ENCODE results near the gene NMRK2. TPM values are rescaled to one million over a fixed set of nuclear protein-coding genes. Genes with fewer than 3 reads are reported as not detected.

NMRK2 gene
- total and polyA plus RNA-seq, 2 of the 13 experiments (the other 11 are each of a cell fraction or from before 2014, with no cell fraction given): not detected

DNA sequence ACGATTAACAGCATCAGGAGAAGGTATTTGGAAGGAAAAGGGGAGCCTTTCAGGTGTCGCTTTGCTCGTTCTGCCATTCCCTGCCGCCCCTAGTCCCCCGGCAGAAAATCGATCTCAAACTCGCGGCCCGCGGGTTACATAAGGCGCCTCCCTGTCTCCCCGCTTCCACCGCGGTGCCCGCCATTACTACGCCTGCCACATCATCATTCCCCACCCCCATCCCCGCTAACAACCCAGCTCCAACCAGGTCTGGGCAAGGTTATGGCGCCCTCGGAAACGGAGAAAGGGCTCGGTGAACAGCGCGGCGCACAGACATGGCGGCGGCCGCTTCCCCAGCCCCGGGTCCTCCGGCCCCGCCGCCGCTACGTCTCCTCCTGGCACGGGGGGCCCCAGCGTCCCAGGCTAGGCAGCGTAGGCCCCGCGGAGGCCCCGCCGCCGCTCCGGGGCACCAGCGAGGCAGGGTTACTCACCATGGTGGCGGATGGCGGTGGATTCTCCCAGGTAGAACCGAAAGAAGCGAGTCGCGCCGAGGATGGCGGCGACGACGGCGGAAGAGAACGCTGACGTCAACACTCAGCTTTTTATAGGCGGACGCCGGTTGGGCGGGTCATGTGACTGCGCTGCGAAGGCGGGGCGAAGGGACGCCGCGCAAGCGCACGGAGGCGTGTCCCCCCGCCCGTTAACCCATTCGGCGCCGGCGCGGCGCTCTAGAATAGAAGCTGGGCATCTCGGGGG lies 52.2 kb downstream of the NMRK2 start, which contains the start of gene EEF2 (continued):
- TF ChIP-seq NR0B2 (CRISPR knock-in tag; IDR thresholded peaks at IDR 0.05): peak; percentile 49; the same call in 1 of the 2 replicates
- TF ChIP-seq NFIB (CRISPR knock-in tag; IDR thresholded peaks at IDR 0.05; ENCODE audit: borderline replicate concordance): no peak
- no peak for TF ChIP-seq ZNF260 (CRISPR knock-in tag; IDR thresholded peaks at IDR 0.05; ENCODE audit: borderline replicate concordance, low read depth)
- peak; percentile 89; the same call in 1 of the 2 replicates for TF ChIP-seq ZNF430 (CRISPR knock-in tag; IDR thresholded peaks at IDR 0.05)
- TF ChIP-seq POLR2G (IDR thresholded peaks at IDR 0.05; ENCODE audit: low read depth, low read length): peak; percentile 99
- TF ChIP-seq ZNF891 (CRISPR knock-in tag; IDR thresholded peaks at IDR 0.05): peak; percentile 97
- TF ChIP-seq KLF12 (CRISPR knock-in tag; IDR thresholded peaks at IDR 0.05; ENCODE audit: borderline replicate concordance): peak; percentile 60; the same call in 1 of the 2 replicates
- TF ChIP-seq ETV6 (CRISPR knock-in tag; conservative IDR thresholded peaks at IDR 0.05): 0 out of 2 replicates have a peak, but pooled peaks have one; percentile 22
- no peak for TF ChIP-seq SSRP1 (CRISPR knock-in tag; IDR thresholded peaks at IDR 0.05)
- peak; percentile 77 for TF ChIP-seq ZNF18 (CRISPR knock-in tag; IDR thresholded peaks at IDR 0.05; ENCODE audit: insufficient replicate concordance)
- TF ChIP-seq FOXO1 (CRISPR knock-in tag; IDR thresholded peaks at IDR 0.05): peak; percentile 65
- TF ChIP-seq, protein P1, sequence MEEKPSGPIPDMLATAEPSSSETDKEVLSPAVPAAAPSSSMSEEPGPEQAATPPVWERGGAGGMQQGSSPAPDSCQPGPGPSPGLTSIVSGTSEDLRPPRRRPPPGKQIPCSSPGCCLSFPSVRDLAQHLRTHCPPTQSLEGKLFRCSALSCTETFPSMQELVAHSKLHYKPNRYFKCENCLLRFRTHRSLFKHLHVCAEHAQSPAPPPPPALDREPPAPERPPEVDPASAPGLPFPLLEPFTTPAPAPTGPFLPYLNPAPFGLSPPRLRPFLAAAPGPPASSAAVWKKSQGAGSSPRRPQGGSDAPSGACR (CRISPR knock-in tag; IDR thresholded peaks at IDR 0.05): peak; percentile 67; the same call in 1 of the 2 replicates
- TF ChIP-seq ZNF616 (CRISPR knock-in tag; IDR thresholded peaks at IDR 0.05; ENCODE audit: low read depth): peak; percentile 66; the same call in 1 of the 2 replicates
- TF ChIP-seq ZNF207 (IDR thresholded peaks at IDR 0.05; ENCODE audit: borderline replicate concordance): no peak
- no peak for TF ChIP-seq SRSF4 (IDR thresholded peaks at IDR 0.05; ENCODE audit: low read depth, low read length, poor library complexity, severe bottlenecking)
- 0 out of 2 replicates have a peak, but pooled peaks have one; percentile 57 for TF ChIP-seq ZBTB20 (CRISPR knock-in tag; IDR thresholded peaks at IDR 0.05; ENCODE audit: borderline replicate concordance, low read depth)
- no peak for TF ChIP-seq ZNF646 (CRISPR knock-in tag; IDR thresholded peaks at IDR 0.05)
- TF ChIP-seq CBFB (CRISPR knock-in tag; IDR thresholded peaks at IDR 0.05): peak; percentile 82
- peak; percentile 58; the same call in 1 of the 2 replicates for TF ChIP-seq ZNF749 (CRISPR knock-in tag; IDR thresholded peaks at IDR 0.05; ENCODE audit: borderline replicate concordance)
- TF ChIP-seq HNRNPUL1 (IDR thresholded peaks at IDR 0.05; ENCODE audit: low read depth, low read length): no peak
